HT-29 (cell line): ENCODE measurements around the gene GMFB. TPM values are rescaled to one million over a fixed set of nuclear protein-coding genes. Genes with fewer than 3 reads are reported as not detected.

Experiments
- DNase-seq: peaks from one replicate; pipeline ENCODE4 v3.0.0-alpha.2; 2015; ENCODE audit warnings: low spot score
- total RNA-seq: library from RNA; depleted of rRNA; stranded (reverse); fragments of >200 nt; shearing (Covaris generic); gene quantifications from 2 replicates; pipeline ENCODE4 v1.2.3, GENCODE V29; 2014; rRNA removed

Gene GMFB
- total RNA-seq = 15.6 and 18.1 TPM in 2 replicates

GRCh38 chr14:54488646-54489317, at the start of gene GMFB:
GMFB (minus strand) TSS chr14:54488980; CDS start chr14:54488927, 53 bp downstream.
- DNase-seq = peak; percentile 78

DNA sequence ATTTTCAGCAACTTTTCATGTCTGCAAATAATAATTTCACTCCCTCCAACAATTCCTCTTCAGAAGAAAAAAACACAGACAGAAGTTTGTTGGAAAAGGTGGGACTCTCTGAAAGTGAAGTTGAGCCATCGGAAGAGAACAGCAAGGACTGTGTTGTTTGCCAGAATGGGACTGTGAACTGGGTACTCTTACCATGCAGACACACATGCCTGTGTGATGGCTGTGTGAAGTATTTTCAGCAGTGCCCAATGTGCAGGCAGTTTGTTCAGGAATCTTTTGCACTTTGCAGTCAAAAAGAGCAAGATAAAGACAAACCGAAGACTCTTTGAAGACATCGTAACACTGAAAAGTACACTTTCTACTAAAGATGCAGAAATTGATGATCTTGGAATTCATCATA, 49.3 kb upstream of the GMFB start:
- DNase-seq = no peak

DNA sequence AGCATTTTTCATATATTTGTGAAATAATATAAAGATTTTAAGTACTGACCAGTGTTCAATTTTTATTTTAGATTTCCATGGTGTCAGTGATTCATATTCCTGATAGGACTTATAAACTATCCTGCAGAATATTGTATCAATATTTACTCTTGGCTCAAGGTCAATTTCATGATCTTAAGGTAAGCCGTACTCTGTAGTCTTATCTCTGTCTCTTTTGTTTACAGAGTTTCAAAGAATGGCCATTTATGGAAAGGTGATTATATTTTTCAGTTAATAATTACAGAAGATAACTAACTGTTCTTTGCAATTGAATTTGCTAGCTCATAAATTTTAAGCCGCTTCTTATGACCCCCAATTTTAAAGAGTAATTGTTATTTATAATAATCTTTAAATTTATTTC, 48.9 kb upstream of the GMFB start:
- DNase-seq = no peak

DNA sequence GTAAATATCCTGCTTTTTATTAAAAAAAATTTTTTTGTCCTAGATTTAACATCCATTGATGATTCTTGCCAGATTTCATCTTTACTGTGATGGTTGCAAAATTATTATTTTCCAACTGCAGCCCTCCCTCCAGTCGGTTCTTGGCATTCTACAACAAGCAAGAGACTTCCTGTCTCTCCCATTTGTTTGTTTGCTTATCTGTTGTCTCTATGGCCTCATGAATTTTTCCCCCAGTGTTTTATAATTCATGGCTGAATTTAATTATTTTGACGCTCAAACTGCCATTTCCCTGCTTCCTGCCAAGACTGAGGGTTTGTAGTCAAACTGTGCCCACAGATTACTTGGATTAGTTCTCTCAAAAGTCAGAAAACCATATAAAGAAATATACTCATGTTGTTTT, 46.9 kb upstream of the GMFB start:
- no peak for DNase-seq

DNA sequence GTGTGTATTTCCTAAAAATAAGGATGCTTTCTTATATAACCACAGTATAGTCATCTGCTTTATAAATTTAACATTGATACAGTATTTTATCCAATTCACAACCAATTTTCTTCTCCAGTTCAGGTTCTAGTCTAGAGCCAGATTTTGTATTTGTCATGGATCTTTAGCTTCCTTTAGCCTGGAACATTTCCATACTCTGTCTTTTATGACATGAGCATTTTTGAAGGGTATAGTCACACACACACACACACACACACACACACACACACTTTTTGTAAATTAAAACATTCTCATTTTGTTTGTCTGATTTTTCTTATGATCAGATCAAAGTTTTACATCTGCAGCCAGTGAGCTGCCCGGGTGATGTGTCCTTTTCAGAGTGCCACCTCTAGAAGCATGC, 46.3 kb upstream of the GMFB start:
- no peak for DNase-seq

DNA sequence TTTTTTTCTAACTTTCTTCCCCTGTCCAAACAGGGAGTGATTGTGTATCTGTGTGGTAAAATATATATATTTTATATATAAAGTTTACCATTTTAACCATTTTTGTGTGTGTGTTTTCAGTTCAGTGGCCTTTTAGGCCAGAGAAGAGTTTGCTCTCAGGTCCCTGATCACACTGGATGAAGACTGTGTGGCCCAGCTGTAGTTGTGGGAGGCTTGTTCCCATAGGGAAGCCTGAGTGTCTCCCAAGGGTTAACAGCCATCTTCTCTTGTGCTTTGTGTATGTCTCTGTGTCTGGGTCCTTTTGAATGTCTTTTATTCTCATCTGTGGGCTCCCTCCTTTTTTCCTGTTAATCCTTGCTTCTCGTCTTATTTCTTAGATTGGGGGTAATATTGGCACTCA, 44.3 kb upstream of the GMFB start:
- DNase-seq = no peak

DNA sequence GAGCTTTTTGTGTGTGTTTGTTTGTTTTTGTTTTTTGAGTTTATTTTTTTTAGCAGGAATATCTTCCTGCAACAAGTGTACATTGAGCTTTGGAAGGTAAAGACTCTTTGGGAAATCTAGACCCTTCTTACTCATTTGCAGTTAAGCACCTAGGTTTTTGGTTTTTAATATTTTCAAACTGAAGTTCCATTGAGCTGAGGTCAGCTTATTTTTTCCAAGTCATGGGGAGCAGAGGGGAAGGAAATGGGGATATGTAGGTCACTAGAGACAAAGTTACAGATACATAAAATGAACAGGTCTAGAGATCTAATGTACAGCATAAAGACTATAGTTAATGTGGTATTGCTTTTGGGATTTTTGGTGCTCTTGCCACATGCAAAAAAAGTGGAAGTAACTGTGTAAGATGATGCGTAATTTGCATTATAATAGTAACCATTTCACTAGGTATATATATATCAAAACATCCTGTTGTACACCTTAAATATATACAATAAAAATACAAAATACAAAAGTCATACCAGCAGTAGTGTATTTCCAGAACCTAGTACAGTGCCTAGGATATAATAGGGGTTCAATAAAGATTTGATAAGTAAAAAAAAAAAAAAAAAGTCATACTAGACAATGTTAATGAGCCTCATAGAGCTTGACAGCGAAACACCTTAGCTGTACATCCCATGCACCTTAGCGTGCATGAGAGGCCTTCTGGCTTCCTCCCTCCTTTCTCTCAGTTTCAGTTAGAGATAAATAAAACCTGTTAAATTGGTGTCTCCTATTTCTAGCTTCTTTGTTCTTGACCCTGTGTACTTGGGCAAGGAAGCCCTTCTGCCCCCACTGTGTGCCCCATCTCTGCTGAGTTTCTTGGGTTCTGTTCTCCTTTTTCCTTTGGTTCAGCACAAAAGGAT, 43.6 kb upstream of the GMFB start:
- DNase-seq = no peak

GRCh38 chr14:54529811-54530210, 41.0 kb upstream of the GMFB start:
- DNase-seq = peak; percentile 33

DNA sequence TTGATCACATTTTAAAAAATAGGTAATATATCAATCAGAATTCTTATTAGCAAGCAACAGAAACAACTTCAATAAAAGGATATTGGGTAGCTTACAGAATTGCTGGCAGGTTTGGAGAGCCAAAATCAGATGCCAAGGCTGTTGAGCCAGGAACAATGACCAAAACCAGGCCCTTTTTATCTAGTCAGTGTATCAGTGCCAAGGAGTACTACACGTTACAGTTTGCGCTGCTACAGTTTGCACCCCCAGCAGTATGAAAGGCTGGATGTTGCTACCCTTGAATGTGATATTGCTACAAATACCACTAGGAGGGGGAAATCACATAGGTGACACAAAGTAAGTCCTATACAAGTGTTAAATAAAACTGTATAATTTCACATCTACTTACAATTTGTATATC, 40.2 kb upstream of the GMFB start:
- DNase-seq = no peak

DNA sequence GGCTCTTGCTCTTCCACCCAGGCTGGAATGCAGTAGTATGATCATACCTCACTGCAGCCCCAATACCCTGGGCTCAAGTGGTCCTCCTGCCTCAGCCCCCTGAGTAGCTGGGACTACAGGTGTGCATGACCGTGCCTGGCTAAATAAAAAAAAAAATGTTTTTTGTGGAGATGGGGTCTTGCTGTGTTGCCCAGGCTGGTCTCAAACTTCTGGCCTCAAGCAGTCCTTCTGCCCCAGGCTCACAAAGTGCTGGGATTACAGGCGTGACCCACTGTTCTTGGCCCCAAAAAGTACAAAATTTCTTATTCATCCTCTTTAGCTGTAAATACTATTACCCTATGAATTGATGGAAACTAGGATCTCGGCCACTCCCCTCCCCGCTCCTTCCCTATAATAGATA, 35.6 kb upstream of the GMFB start:
- DNase-seq = no peak

GRCh38 chr14:54516709-54517108, 27.9 kb upstream of the GMFB start:
- DNase-seq = no peak

GRCh38 chr14:54515670-54516069, 26.9 kb upstream of the GMFB start:
- DNase-seq = no peak

DNA sequence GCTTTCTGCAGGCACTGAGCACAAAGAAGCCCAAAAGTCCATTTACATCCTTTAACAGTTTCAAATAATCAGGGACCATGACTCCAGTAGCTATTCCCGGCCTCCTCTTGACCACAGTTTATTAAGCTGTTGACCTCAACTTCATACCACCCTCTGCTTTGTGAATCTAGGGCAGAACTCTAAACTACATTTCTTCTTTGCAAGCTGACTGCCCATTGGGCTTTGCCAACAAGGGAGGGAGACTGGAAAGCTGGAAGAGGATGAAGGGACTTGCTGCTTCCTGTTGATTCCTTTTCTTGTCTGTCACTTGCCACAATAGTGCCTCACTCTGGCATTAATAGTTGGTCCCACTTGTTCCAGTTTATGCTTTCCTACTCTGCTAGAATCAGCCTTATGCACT, 23.6 kb upstream of the GMFB start:
- DNase-seq = no peak

GRCh38 chr14:54509546-54510501, 21.0 kb upstream of the GMFB start, which contains the start of gene CGRRF1:
CGRRF1 (plus strand) TSS chr14:54509906; CDS start chr14:54509960, 54 bp downstream.
- peak; percentile 92 for DNase-seq

- DNase-seq = peak; percentile 34
These were observed 14.7 kb upstream of the GMFB start for GRCh38 chr14:54503486-54503885.

GRCh38 chr14:54502602-54503001, 13.8 kb upstream of the GMFB start:
- no peak for DNase-seq

DNA sequence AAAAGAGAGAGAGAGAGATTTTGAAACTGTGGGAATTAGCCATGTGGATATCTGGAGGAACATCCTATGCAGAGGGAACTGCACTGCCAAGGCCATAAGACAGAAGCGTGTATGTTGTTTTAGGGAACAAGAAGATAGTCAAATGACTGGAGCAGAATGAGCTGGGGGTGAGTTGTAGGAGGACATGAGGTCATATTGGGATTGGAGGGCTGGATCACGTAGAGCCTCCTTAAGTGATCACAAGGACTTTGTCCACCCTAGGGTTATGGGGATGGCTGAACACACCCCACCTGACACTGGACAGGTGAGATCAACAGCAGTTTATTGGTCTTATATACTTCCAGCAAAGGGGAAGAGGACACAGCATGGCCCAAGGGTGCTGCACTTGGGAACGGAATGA, 12.7 kb upstream of the GMFB start:
- DNase-seq = no peak

GRCh38 chr14:54500744-54501143, 12.0 kb upstream of the GMFB start:
- no peak for DNase-seq

DNA sequence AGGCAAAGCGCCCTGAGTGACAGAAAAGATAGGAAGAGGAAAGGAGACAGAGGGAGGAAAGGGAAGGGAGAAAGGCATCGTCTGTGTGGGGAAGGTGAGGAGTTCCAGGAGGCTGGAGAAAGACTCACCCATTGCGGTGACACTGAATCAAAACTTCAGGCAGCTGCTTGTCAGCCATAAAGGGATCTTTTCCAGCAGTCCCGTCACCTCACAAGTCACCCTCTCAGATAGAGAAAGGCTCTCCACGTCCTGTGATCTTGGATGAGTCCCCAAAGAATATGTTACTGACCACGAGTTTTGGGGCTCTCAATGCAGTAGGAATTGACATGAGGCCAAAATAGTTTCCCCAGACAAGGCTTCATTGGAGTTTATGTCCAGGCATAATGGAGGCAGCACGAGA, 9.8 kb upstream of the GMFB start:
- DNase-seq = no peak

DNA sequence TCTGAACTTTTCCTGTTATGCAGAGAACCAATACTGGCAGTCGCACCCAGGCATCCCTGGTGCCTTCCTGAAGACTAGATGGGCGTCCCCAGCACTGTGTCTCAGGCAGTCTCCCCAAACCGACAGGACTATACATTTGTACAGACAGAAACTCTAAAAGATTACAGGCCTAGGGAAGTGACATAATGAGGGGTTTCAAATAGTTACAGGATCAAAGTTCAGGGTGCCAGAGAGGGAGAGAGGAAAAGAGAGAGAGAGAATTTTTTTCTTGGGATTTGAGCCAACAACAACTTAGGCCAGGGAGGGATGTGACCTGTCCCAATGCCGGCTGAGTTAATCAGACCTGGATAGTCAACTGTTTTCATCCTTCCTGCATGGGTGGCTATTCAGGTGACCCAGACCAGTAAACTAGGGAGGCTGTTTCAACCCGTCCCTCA, 9.3 kb upstream of the GMFB start:
- DNase-seq = no peak

DNA sequence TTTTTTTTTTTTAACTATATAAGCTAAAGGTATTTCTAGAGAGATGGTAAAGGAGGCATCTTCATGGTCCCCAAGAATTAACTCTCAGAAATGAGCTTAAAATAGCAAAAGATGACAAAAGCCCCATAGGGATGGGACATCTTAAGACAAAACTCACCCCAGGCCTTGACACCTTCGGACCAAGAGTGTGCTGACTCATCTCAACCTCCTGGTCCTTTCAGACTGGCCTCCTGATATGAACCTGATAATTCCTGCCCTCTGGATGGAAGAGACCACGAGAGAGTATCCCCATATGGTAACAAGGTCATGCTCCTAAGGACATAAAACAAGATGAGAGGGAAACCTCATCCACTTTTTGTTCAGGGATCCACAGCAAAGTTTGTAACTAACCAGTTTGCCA, 8.4 kb upstream of the GMFB start:
- DNase-seq = no peak

DNA sequence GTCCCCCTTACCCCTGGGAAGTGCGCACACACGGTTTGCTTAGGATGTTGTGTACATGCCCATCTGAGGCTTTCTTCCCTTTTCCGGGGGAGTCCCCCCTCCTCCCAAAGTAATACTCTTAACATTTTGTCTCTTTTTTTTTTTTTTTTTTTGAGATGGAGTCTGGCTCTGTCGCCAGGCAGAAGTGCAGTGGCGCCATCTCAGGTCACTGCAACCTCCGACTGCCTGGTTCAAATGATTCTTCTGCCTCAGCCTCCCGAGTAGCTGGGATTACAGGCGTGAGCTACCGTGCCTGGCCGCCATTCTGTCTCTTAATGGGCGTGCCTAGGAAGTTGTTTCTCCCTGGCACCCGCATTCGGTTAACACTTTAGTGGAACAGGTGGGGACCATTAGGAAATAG, 4.5 kb upstream of the GMFB start:
- DNase-seq = no peak
